ENCODE data around the gene PLBD2. TPM values are rescaled to one million over a fixed set of nuclear protein-coding genes. Genes with fewer than 3 reads are reported as not detected.

Gene PLBD2
- total and polyA plus RNA-seq, 9 of the 15 experiments (the other 6 are each of a cell fraction or from before 2014, with no cell fraction given), result 2.4 to 37.4 (median 6.0) TPM

DNA sequence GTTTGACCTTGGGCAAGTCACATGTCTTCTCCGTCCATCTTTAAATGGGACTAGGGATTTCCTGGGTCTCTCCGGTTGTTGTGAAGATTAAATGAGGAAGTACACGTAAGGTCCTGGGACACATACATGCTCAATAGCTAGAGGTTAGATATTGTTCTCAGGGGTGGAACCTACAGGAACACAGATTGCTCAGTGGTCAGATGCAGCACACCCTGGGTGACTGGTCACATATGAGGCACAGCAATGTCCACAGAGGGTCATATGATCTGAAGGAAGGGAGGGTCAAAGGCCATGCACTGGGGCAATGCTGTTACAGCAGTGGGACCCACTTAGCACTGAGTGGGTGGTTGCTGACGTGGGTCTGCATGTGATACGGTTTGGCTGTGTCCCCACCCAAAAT lies 12.0 kb upstream of the PLBD2 start:
- Histone ChIP-seq H3K4me3 (no peak overlapping the region), H4K20me1 (replicated peaks; ENCODE audit: control insufficient read depth, insufficient read depth, low read length) (no peaks in the 10 kb centered on the region), H3K4me2 (ENCODE audit: insufficient read depth, low read length) (no peak overlapping the region), H2AFZ (ENCODE audit: low read depth, low read length) (no peak overlapping the region), H3K27me3 (ENCODE audit: control insufficient read depth in 2 of 2, insufficient read depth in 2 of 2, low read length in 2 of 2) (no peaks in the 10 kb centered on the region), H3K36me3 (ENCODE audit: control insufficient read depth, insufficient read depth, low read length) (no peaks in the 10 kb centered on the region), H3K27ac (ENCODE audit: extremely low read depth, low read depth, low read length) (no peak overlapping the region), H3K79me2 (ENCODE audit: control insufficient read depth, insufficient read depth, low read length) (no peaks in the 10 kb centered on the region), H3K4me1 (replicated peaks in 1 of 2; ENCODE audit: control insufficient read depth in 2 of 2, insufficient read depth in 2 of 2, low read length in 2 of 2) (peaks cover 14 to 19% of the 10 kb centered on the region in 2 experiments), H3K9ac (ENCODE audit: insufficient read depth in 1 of 2, low read depth in 2 of 2, low read length in 2 of 2) (peak overlapping the region in 1 of 2 experiments; percentile 43; a peak in 1 of 4 replicates), H3K9me3 (replicated peaks; ENCODE audit: control insufficient read depth, insufficient read depth, low read depth, low read length) (no peaks in the 10 kb centered on the region), H3K9me1 (ENCODE audit: control insufficient read depth, insufficient read depth, low read length) (no peaks in the 10 kb centered on the region)
- TF ChIP-seq NR2C1 (IDR thresholded peaks at IDR 0.05) (peak; percentile 51; the same call in 1 of the 2 replicates), NR2C1 (tag; IDR thresholded peaks at IDR 0.05) (peak; percentile 66), CTBP1 (IDR thresholded peaks at IDR 0.05; ENCODE audit: borderline replicate concordance) (0 out of 2 replicates have a peak, but pooled peaks have one; percentile 13), EGR1 (conservative IDR thresholded peaks at IDR 0.05) (peak; percentile 48), PTTG1 (tag; IDR thresholded peaks at IDR 0.05; ENCODE audit: low read depth) (no peak), STAT5A (IDR thresholded peaks at IDR 0.05; ENCODE audit: borderline replicate concordance, low read length) (no peak), KDM1A (IDR thresholded peaks at IDR 0.05) (0 out of 4 replicates have a peak, but pooled peaks of 1 of the 2 experiments have one; percentile 9), NR2C2 (CRISPR knock-in tag; IDR thresholded peaks at IDR 0.05) (no peak), NR2C2 (tag; IDR thresholded peaks at IDR 0.05) (peak; percentile 43), NFIX (CRISPR knock-in tag; IDR thresholded peaks at IDR 0.05; ENCODE audit: low read depth) (no peak)
- no TSS peak for BruUV-seq (replicated peaks)
- no peak for FAIRE-seq
- in situ Hi-C loops (cut with MboI) (no loop called here), intact Hi-C loops (cut with micrococcal nuclease) (no loop called here)
- peak; percentile 47 for ATAC-seq
- CTCF ChIA-PET (ENCODE audit: low intra/inter-chr PET ratio), result no interaction called here
- 47% methylated on average over 5 of the region's 5 CpGs for WGBS (ENCODE audit: insufficient coverage, low coverage, missing lambda C conversion rate)
- POLR2A ChIA-PET, result interaction anchor here (0.7 to 2.3 kb wide), 2 partner anchors 11 to 125 kb away, joined by 3 to 5 read pairs; partner anchors contain the start of genes SLC8B1 and TPCN1
- peak in 1 of 4 experiments; percentile 2 for DNase-seq (ENCODE audit: extremely low read depth in 1 of 4, low spot score in 3 of 4)

All from K562 (cell line).